Chondrocyte (in vitro differentiated cells): Measurements from ENCODE around the gene TRPM4. TPM values are rescaled to one million over a fixed set of nuclear protein-coding genes. Genes with fewer than 3 reads are reported as not detected.
A peak's percentile ranks its signal among the peaks of the same experiment; 100 is the strongest.

Experiments used
- DNase-seq: peaks from one replicate; pipeline ENCODE4 v3.0.0; 2021; ENCODE audit warnings: mixed read lengths, low spot score
- H3K27ac Mint-ChIP-seq: one replicate; pipeline ENCODE4 v1.8.0; 2021; ENCODE audit warnings: mild to moderate bottlenecking, moderate library complexity, mixed read lengths; ENCODE audit not compliant: unreplicated experiment
- H3K27me3 Mint-ChIP-seq: 2 replicates; pipeline ENCODE4 v1.8.0; 2021; ENCODE audit warnings: low read depth, mixed read lengths
- H3K36me3 Mint-ChIP-seq: 2 replicates; pipeline ENCODE4 v1.8.0; 2021; ENCODE audit warnings: low read depth, mixed read lengths
- H3K4me1 Mint-ChIP-seq: 2 replicates; pipeline ENCODE4 v1.8.0; 2021; ENCODE audit warnings: low read depth, mild to moderate bottlenecking, mixed read lengths
- H3K4me3 Mint-ChIP-seq: one replicate; pipeline ENCODE4 v1.8.0; 2021; ENCODE audit warnings: mild to moderate bottlenecking, moderate library complexity, mixed read lengths; ENCODE audit not compliant: unreplicated experiment
- H3K9me3 Mint-ChIP-seq: 2 replicates; pipeline ENCODE4 v1.8.0; 2021; ENCODE audit warnings: low read depth, mixed read lengths
- CTCF ChIP-seq: fragments of 200-600 bp; sonication (generic); IDR thresholded peaks from 2 replicates; pipeline ENCODE4 v1.5.0; 2021; ENCODE audit warnings: antibody characterized with exemption, mild to moderate bottlenecking, moderate library complexity
- total RNA-seq: library from RNA; stranded (reverse); gene quantifications from 3 replicates; pipeline ENCODE4 v1.2.1, GENCODE V29; 2021

TRPM4 gene
- total RNA-seq, 1 donor from 2014 or later = 50.2 TPM

- no peaks in the 10 kb centered on the region for H3K36me3 Mint-ChIP-seq
- H3K27ac Mint-ChIP-seq = no peak overlapping the region
- no peak for DNase-seq
- peaks cover 25% of the 10 kb centered on the region for H3K4me1 Mint-ChIP-seq
- TF ChIP-seq CTCF = no peak
- peak overlapping the region; percentile 52 for H3K4me3 Mint-ChIP-seq
- no peaks in the 10 kb centered on the region for H3K27me3 Mint-ChIP-seq
- no peaks in the 10 kb centered on the region for H3K9me3 Mint-ChIP-seq
Measured at GRCh38 chr19:49148044-49148682, 9.4 kb upstream of the TRPM4 start.

- peak; percentile 99 for DNase-seq
- peaks cover 24% of the 10 kb centered on the region for H3K4me1 Mint-ChIP-seq
- H3K36me3 Mint-ChIP-seq = peaks cover 1% of the 10 kb centered on the region
- no peak for TF ChIP-seq CTCF
- no peaks in the 10 kb centered on the region for H3K27me3 Mint-ChIP-seq
- H3K27ac Mint-ChIP-seq = peak overlapping the region; percentile 82
- peaks cover 3% of the 10 kb centered on the region for H3K9me3 Mint-ChIP-seq
- H3K4me3 Mint-ChIP-seq = peak overlapping the region; percentile 91
Measured at GRCh38 chr19:49148784-49149651, 8.6 kb upstream of the TRPM4 start.

DNA sequence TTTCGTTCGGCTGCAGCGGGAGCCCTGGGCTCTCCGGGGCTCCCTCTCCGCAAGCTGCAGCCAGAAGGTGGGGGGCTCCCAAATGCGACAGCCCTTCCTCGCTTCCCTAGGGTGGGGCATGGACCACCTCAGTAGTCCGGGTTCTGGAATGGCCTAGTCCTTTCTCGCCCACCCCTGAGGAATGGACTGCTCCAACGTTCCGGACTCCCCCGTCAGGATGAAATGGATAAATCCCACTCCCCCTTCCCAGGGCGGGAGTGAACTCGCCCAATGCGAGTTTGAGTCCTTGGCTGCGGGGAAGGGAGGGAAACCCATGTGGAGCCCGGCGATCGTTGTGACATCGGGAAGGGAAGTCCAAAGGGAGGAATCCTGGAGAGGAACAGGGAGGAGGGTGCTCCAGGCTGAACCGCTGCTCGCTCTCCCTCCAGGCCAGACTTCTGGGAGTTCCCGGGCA lies 7.9 kb upstream of the TRPM4 start:
- DNase-seq = no peak
- peak overlapping the region; percentile 82 for H3K27ac Mint-ChIP-seq
- no peak for TF ChIP-seq CTCF
- peaks cover 24% of the 10 kb centered on the region for H3K4me1 Mint-ChIP-seq
- H3K36me3 Mint-ChIP-seq = peaks cover 1% of the 10 kb centered on the region
- peak overlapping the region; percentile 91 for H3K4me3 Mint-ChIP-seq
- H3K27me3 Mint-ChIP-seq = no peaks in the 10 kb centered on the region
- peaks cover 3% of the 10 kb centered on the region for H3K9me3 Mint-ChIP-seq

DNA sequence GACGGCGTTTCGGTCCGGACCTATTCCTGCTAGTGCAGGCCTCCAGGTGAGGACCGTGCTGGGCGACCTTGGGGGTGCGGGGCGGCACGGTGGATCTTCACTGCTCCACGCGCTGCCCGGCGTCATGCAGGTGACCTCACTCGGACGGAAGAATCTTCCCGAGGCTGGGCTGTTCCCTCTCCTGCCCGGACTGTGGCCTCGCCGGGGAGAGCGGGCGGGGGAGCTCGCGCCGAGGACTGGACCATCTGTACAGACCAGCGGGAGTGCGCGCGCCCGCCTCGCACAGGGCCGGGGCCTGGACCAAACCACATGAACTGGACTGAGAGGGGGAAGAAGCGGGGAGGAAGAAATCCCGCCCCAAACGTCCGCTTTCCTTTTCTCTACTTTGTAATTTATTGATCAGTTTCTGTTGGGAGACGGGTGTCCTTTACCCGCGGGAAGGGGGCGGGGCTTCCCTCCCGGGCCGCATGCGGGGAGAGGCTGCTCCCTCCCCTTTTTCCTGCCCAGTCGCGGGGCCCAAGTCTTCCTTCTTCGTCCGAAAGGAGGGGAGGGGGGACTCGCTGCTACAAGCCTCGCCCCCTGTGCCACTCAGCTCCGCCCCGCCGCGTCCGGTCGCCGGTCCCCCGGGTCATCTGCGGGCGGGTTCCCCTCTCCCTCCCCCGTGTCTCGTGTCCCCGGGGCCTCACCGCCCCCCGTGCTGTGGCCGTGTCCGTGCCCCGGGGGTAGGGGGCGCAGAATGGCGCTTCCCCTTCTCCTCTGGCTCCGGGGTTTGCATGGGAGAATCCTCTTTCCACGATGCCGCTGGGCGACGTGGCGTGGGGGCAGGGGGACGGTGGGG lies 7.3 kb upstream of the TRPM4 start:
- Mint-ChIP-seq H3K27ac (peak overlapping the region; percentile 79), H3K27me3 (no peaks in the 10 kb centered on the region), H3K4me3 (peak overlapping the region; percentile 91), H3K4me1 (peaks cover 24% of the 10 kb centered on the region), H3K36me3 (peaks cover 1% of the 10 kb centered on the region), H3K9me3 (peaks cover 3% of the 10 kb centered on the region)
- no peak for DNase-seq
- TF ChIP-seq CTCF = no peak

- peak overlapping the region; percentile 91 for H3K4me3 Mint-ChIP-seq
Measured at GRCh38 chr19:49150944-49151243, 6.7 kb upstream of the TRPM4 start.

More at GRCh38 chr19:49150944-49151243, 6.7 kb upstream of the TRPM4 start:
- TF ChIP-seq CTCF = no peak
- no peak for DNase-seq
- H3K9me3 Mint-ChIP-seq = peaks cover 3% of the 10 kb centered on the region
- H3K36me3 Mint-ChIP-seq = peaks cover 1% of the 10 kb centered on the region
- H3K27me3 Mint-ChIP-seq = no peaks in the 10 kb centered on the region
- H3K27ac Mint-ChIP-seq = no peak overlapping the region
- peaks cover 20% of the 10 kb centered on the region for H3K4me1 Mint-ChIP-seq
